IMR-90 (cell line): Measurements from ENCODE around the gene CPED1. TPM values are rescaled to one million over a fixed set of nuclear protein-coding genes. Genes with fewer than 3 reads are reported as not detected.

Source experiments
- ATAC-seq: fragments of 200-7000 bp; cut with Tn5 transposase; 2 replicates; pipeline ENCODE4 v1.9.1; 2020; ENCODE audit warnings: low read depth, mild to moderate bottlenecking, moderate library complexity
- BruUV-seq: library from RNA; stranded (reverse); fragments of 400-500 nt; replicated peaks from 2 replicates; lab custom pipeline; 2021; lab: Mats Ljungman, UMichigan
- CTCF ChIA-PET: fragments of 300-600 bp; formaldehyde crosslinking; extraction: SDS; loops from one replicate; lab custom pipeline; 2021; ENCODE audit warnings: antibody characterized with exemption; lab: Yijun Ruan, JAX
- POLR2A ChIA-PET: fragments of 300-600 bp; sonication (Branson Sonifier 250); formaldehyde crosslinking; loops from one replicate; lab custom pipeline; 2022; ENCODE audit warnings: antibody characterized with exemption; ENCODE audit not compliant: unreplicated experiment; lab: Charles Lee
- DNase-seq: peaks from one replicate; pipeline ENCODE4 v3.0.0; 2013
- H2AFZ ChIP-seq: replicated peaks from 2 replicates; pipeline ENCODE3; 2013; ENCODE audit warnings: low read length, mild to moderate bottlenecking; ENCODE audit not compliant: poor library complexity
- H2AK5ac ChIP-seq: 2 replicates; pipeline ENCODE4 v1.6.1; 2013; ENCODE audit warnings: low read depth, low read length, inconsistent platforms
- H2AK9ac ChIP-seq: replicated peaks from 2 replicates; pipeline ENCODE3; 2013; ENCODE audit warnings: mild to moderate bottlenecking, low read depth, low read length, moderate library complexity; ENCODE audit not compliant: poor library complexity
- H2BK120ac ChIP-seq: 2 replicates; pipeline ENCODE4 v1.6.1; 2013; ENCODE audit warnings: low read depth, low read length, inconsistent platforms
- H2BK15ac ChIP-seq: 3 replicates; pipeline ENCODE4 v1.6.1; 2013; ENCODE audit warnings: low read depth, low read length, inconsistent platforms
- H2BK20ac ChIP-seq: 2 replicates; pipeline ENCODE4 v1.6.1; 2013; ENCODE audit warnings: low read depth, mild to moderate bottlenecking, inconsistent platforms, low read length, moderate library complexity
- H2BK5ac ChIP-seq: 2 replicates; pipeline ENCODE4 v1.6.1; 2013; ENCODE audit warnings: mild to moderate bottlenecking, low read depth, low read length, inconsistent platforms; ENCODE audit not compliant: poor library complexity, severe bottlenecking
- H3K14ac ChIP-seq: replicated peaks from 2 replicates; pipeline ENCODE4 v1.6.1; 2013; ENCODE audit warnings: low read depth, low read length, inconsistent platforms
- H3K18ac ChIP-seq: 2 replicates; pipeline ENCODE4 v1.6.1; 2013; ENCODE audit warnings: low read depth, low read length, control low read depth
- H3K23ac ChIP-seq: 2 replicates; pipeline ENCODE4 v1.6.1; 2013; ENCODE audit warnings: low read depth, low read length, inconsistent platforms
- H3K27ac ChIP-seq: 2 replicates; pipeline ENCODE4 v1.5.1; 2013; ENCODE audit warnings: mild to moderate bottlenecking, control low read depth, low read length; ENCODE audit not compliant: insufficient read depth
- H3K27me3 ChIP-seq: 2 replicates; pipeline ENCODE4 v1.6.1; 2013; ENCODE audit warnings: low read length; ENCODE audit not compliant: control insufficient read depth, insufficient read depth
- H3K36me3 ChIP-seq: 2 replicates; pipeline ENCODE4 v1.6.1; 2013; ENCODE audit warnings: low read length, mixed read lengths; ENCODE audit not compliant: control insufficient read depth, insufficient read depth
- H3K4ac ChIP-seq: 2 replicates; pipeline ENCODE4 v1.6.1; 2013; ENCODE audit warnings: low read depth, low read length, inconsistent platforms
- H3K4me1 ChIP-seq: 2 replicates; pipeline ENCODE4 v1.6.1; 2013; ENCODE audit warnings: low read length, mixed read lengths; ENCODE audit not compliant: control insufficient read depth, insufficient read depth
- H3K4me2 ChIP-seq: 2 replicates; pipeline ENCODE4 v1.6.1; 2013; ENCODE audit warnings: low read depth, mild to moderate bottlenecking, control low read depth, low read length, moderate library complexity
- H3K4me3 ChIP-seq: 2 replicates; pipeline ENCODE4 v1.5.1; 2013; ENCODE audit warnings: low read depth, mild to moderate bottlenecking, control low read depth, low read length, moderate library complexity; ENCODE audit not compliant: insufficient read depth
- H3K56ac ChIP-seq: 2 replicates; pipeline ENCODE4 v1.6.1; 2013; ENCODE audit warnings: low read length, inconsistent platforms; ENCODE audit not compliant: insufficient read depth; ENCODE audit errors: extremely low read depth
- H3K79me1 ChIP-seq, 2 experiments: 2 replicates each; pipeline ENCODE4 v1.6.1; 2013; ENCODE audit warnings: low read length in 2 of 2, inconsistent platforms in 1 of 2, low read depth in 1 of 2
- H3K9ac ChIP-seq: 2 replicates; pipeline ENCODE4 v1.6.1; 2013; ENCODE audit warnings: low read depth, low read length, control low read depth
- H3K9me1 ChIP-seq: 2 replicates; pipeline ENCODE4 v1.6.1; 2013; ENCODE audit warnings: low read length, inconsistent platforms; ENCODE audit not compliant: insufficient read depth
- H3K9me3 ChIP-seq: 2 replicates; pipeline ENCODE4 v1.6.1; 2013; ENCODE audit warnings: low read length; ENCODE audit not compliant: control insufficient read depth, insufficient read depth
- H4K20me1 ChIP-seq: 2 replicates; pipeline ENCODE4 v1.6.1; 2013; ENCODE audit warnings: low read length, inconsistent platforms; ENCODE audit not compliant: insufficient read depth
- H4K5ac ChIP-seq: 2 replicates; pipeline ENCODE4 v1.6.1; 2013; ENCODE audit warnings: mild to moderate bottlenecking, low read depth, low read length, control low read depth
- H4K8ac ChIP-seq, 2 experiments: 2 replicates each; pipeline ENCODE4 v1.6.1; 2013; ENCODE audit warnings: low read depth in 2 of 2, low read length in 2 of 2, control low read depth in 1 of 2, inconsistent platforms in 1 of 2
- H4K91ac ChIP-seq: 2 replicates; pipeline ENCODE4 v1.6.1; 2013; ENCODE audit warnings: low read depth, low read length, inconsistent platforms; ENCODE audit not compliant: insufficient read depth
- BHLHE40 ChIP-seq: fragments of 150-350 bp; IDR thresholded peaks from 2 replicates; pipeline ENCODE4 v1.6.1; 2016; ENCODE audit warnings: mild to moderate bottlenecking, low read depth, low read length
- CHD1 ChIP-seq: IDR thresholded peaks from 2 replicates; pipeline ENCODE4 v1.6.1; 2012; ENCODE audit warnings: low read depth, low read length, improper control_type of control experiment
- MAZ ChIP-seq: IDR thresholded peaks from 2 replicates; pipeline ENCODE4 v1.6.1; 2012; ENCODE audit warnings: low read depth, mild to moderate bottlenecking, low read length, improper control_type of control experiment, moderate library complexity, borderline replicate concordance
- POLR2A ChIP-seq: IDR thresholded peaks from 2 replicates; pipeline ENCODE4 v1.6.1; 2012; ENCODE audit warnings: mild to moderate bottlenecking, low read depth, low read length
- RFX5 ChIP-seq: IDR thresholded peaks from 2 replicates; pipeline ENCODE4 v1.8.0; 2012; ENCODE audit warnings: low read depth, mild to moderate bottlenecking, low read length, moderate library complexity
- WGBS, 2 experiments: methylation state at CpG; one replicate each; pipeline versions ENCODE4 v1.1.5 to v1.1.7; 2013; ENCODE audit warnings: missing lambda C conversion rate in 2 of 2; ENCODE audit not compliant: insufficient read length in 1 of 2; ENCODE audit errors: extremely low coverage in 2 of 2; 5-methylcytosine and 5-hydroxymethylcytosine counted together
- dilution Hi-C: fragments of 300-500 bp; cut with HindIII; formaldehyde crosslinking; loops from one replicate; pipeline ENCODE4 v1.14.3; 2018; ENCODE audit warnings: low sequenced_read_pairs; ENCODE audit not compliant: unreplicated experiment
- in situ Hi-C: fragments of 300-500 bp; cut with MboI; formaldehyde crosslinking; loops from 3 replicates; pipeline ENCODE4 v1.14.3; 2019; ENCODE audit warnings: low sequenced_read_pairs, inconsistent platforms, mixed read lengths
- intact Hi-C: fragments of 100-400 bp; cut with micrococcal nuclease; formaldehyde crosslinking; loops from 2 replicates; pipeline ENCODE4 v1.10.0; 2022
- polyA plus RNA-seq, 3 experiments: library from polyadenylated mRNA; depleted of rRNA; stranded (reverse); fragments of >200 nt; gene quantifications; 2 replicates each; pipeline ENCODE4 v1.2.3, GENCODE V29; 2012; ENCODE audit warnings: low replicate concordance in 1 of 3
- total RNA-seq: library from RNA; depleted of rRNA; stranded (reverse); fragments of >200 nt; gene quantifications from 2 replicates; pipeline ENCODE4 v1.2.3, GENCODE V29; 2012
- TF ChIP-seq, protein P1 (sequence below): fragments of 150-350 bp; IDR thresholded peaks from 2 replicates; pipeline ENCODE4 v1.6.1; 2017; ENCODE audit warnings: mild to moderate bottlenecking, antibody characterized with exemption, low read length, low read depth
- TF ChIP-seq, protein P2 (sequence below): fragments of 150-350 bp; IDR thresholded peaks from 2 replicates; pipeline ENCODE4 v1.6.1; 2016; ENCODE audit warnings: low read depth, mild to moderate bottlenecking, low read length, moderate library complexity, borderline replicate concordance

CPED1 gene
- total and polyA plus RNA-seq, 2 of the 4 experiments (the other 2 are of a cell fraction) = 31.2 to 96.8 TPM

DNA sequence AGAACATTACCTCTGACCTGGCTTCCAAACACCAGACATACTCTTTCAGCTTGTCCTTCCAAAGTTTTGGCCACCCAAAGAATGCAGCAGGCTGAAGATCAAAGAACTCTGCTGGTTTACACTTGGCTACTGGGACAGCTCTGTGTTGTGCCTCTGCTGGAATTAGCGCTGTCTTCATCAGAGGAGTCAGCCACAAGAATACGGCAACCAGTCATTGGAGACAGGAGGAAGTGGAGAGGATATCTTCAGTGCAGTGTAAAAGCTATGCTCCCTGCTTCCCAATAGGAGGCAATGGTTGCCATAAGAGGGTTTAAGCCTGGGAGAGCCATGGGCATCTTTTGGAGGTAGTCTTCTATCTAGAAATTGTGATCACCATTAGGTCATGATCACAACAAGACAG, 213.6 kb downstream of the CPED1 start:
- no CpG with 5 or more reads among the region's 2 CpGs for WGBS, 2 experiments

More for the DNA sequence above, 213.6 kb downstream of the CPED1 start:
- Histone ChIP-seq H3K4me3 (no peak overlapping the region), H2BK20ac (no peak overlapping the region), H3K36me3 (no peaks in the 10 kb centered on the region), H3K4me1 (peaks cover 2% of the 10 kb centered on the region; the same call in 1 of the 2 replicates), H4K5ac (no peak overlapping the region), H3K14ac (no peak overlapping the region), H3K9me3 (no peaks in the 10 kb centered on the region), H2BK120ac (no peak overlapping the region), H3K4me2 (no peak overlapping the region), H3K9ac (no peak overlapping the region), H3K9me1 (0 out of 2 replicates have a peak, but pooled peaks cover 2% of the 10 kb centered on the region), H3K23ac (no peak overlapping the region), H4K8ac (no peak overlapping the region), H3K27me3 (no peaks in the 10 kb centered on the region), H3K4ac (no peak overlapping the region; the same call in 1 of the 2 replicates), H3K27ac (no peak overlapping the region), H2AFZ (no peak overlapping the region), H2BK15ac (no peak overlapping the region), H3K56ac (no peak overlapping the region), H4K91ac (no peak overlapping the region), H2AK5ac (no peak overlapping the region), H3K18ac (no peak overlapping the region), H2AK9ac (no peak overlapping the region), H4K20me1 (no peaks in the 10 kb centered on the region), H2BK5ac (no peak overlapping the region), H3K79me1 (peaks cover 4 to 23% of the 10 kb centered on the region in 2 experiments)
- DNase-seq (no peak), ATAC-seq (no peak)
- dilution Hi-C loops = no loop called here
- in situ Hi-C loops = no loop called here
- ChIA-PET POLR2A (no interaction called here), CTCF (no interaction called here)
- TF ChIP-seq, protein P1, sequence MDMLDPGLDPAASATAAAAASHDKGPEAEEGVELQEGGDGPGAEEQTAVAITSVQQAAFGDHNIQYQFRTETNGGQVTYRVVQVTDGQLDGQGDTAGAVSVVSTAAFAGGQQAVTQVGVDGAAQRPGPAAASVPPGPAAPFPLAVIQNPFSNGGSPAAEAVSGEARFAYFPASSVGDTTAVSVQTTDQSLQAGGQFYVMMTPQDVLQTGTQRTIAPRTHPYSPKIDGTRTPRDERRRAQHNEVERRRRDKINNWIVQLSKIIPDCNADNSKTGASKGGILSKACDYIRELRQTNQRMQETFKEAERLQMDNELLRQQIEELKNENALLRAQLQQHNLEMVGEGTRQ = no peak
- TF ChIP-seq MAZ (no peak), CHD1 (no peak), RFX5 (no peak), BHLHE40 (no peak), POLR2A (no peak)
- TF ChIP-seq, protein P2, sequence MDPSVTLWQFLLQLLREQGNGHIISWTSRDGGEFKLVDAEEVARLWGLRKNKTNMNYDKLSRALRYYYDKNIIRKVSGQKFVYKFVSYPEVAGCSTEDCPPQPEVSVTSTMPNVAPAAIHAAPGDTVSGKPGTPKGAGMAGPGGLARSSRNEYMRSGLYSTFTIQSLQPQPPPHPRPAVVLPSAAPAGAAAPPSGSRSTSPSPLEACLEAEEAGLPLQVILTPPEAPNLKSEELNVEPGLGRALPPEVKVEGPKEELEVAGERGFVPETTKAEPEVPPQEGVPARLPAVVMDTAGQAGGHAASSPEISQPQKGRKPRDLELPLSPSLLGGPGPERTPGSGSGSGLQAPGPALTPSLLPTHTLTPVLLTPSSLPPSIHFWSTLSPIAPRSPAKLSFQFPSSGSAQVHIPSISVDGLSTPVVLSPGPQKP = no peak
- no TSS peak for BruUV-seq
- intact Hi-C loops = no loop called here
